MCF 10A (cell line): ENCODE results near the gene CAND2. TPM values are rescaled to one million over a fixed set of nuclear protein-coding genes. Genes with fewer than 3 reads are reported as not detected.

Source experiments
- BruUV-seq: library from RNA; stranded (reverse); fragments of 400-500 nt; replicated peaks from 2 replicates; lab custom pipeline; 2021; lab: Mats Ljungman, UMichigan
- CTCF ChIA-PET: fragments of 300-600 bp; sonication (Branson Sonifier 250); formaldehyde crosslinking; extraction: SDS; loops from one replicate; lab custom pipeline; 2021; ENCODE audit warnings: antibody characterized with exemption, inconsistent platforms; lab: Yijun Ruan, JAX
- POLR2A ChIA-PET: fragments of 300-600, 350-650 bp; sonication (Branson Sonifier 250); formaldehyde crosslinking; extraction: SDS; loops from one replicate; lab custom pipeline; 2020; ENCODE audit warnings: antibody characterized with exemption, inconsistent platforms; lab: Yijun Ruan, JAX
- DNase-seq: peaks from one replicate; pipeline ENCODE4 v3.0.0-alpha.2; 2018; ENCODE audit not compliant: unreplicated experiment
- H3K27ac Mint-ChIP-seq: one replicate; pipeline ENCODE4 v1.8.0; 2022; ENCODE audit warnings: mild to moderate bottlenecking, low read depth, mixed read lengths; ENCODE audit not compliant: unreplicated experiment
- H3K27me3 Mint-ChIP-seq: one replicate; pipeline ENCODE4 v1.8.0; 2022; ENCODE audit warnings: mixed read lengths; ENCODE audit not compliant: insufficient read depth, unreplicated experiment
- H3K36me3 Mint-ChIP-seq: one replicate; pipeline ENCODE4 v1.8.0; 2022; ENCODE audit warnings: mild to moderate bottlenecking, moderate library complexity, mixed read lengths; ENCODE audit not compliant: insufficient read depth, unreplicated experiment
- H3K4me1 Mint-ChIP-seq: one replicate; pipeline ENCODE4 v1.8.0; 2022; ENCODE audit warnings: mixed read lengths; ENCODE audit not compliant: insufficient read depth, unreplicated experiment
- H3K4me3 Mint-ChIP-seq: one replicate; pipeline ENCODE4 v1.8.0; 2022; ENCODE audit warnings: mild to moderate bottlenecking, moderate library complexity, mixed read lengths; ENCODE audit not compliant: unreplicated experiment
- H3K9me3 Mint-ChIP-seq: one replicate; pipeline ENCODE4 v1.8.0; 2022; ENCODE audit warnings: mixed read lengths; ENCODE audit not compliant: unreplicated experiment
- intact Hi-C: fragments of 100-400 bp; cut with micrococcal nuclease; formaldehyde crosslinking; loops from 2 replicates; pipeline ENCODE4 v1.14.1; 2022
- total RNA-seq: library from RNA; stranded (reverse); gene quantifications from 2 replicates; pipeline ENCODE4 v1.2.3, GENCODE V29; 2022
- TF ChIP-seq, protein P1 (sequence below): fragments of 200-600 bp; IDR thresholded peaks from one replicate; pipeline ENCODE4 v1.8.0; 2022; ENCODE audit warnings: antibody characterized with exemption, mild to moderate bottlenecking; ENCODE audit not compliant: unreplicated experiment

CAND2 gene
- total RNA-seq, 1 experiment from 2014 or later, result not detected

GRCh38 chr3:12831301-12831866, 34.9 kb downstream of the CAND2 start:
- Mint-ChIP-seq H3K4me3 (no peak overlapping the region), H3K9me3 (no peaks in the 10 kb centered on the region), H3K27ac (no peak overlapping the region), H3K36me3 (peaks cover 52% of the 10 kb centered on the region), H3K4me1 (no peaks in the 10 kb centered on the region), H3K27me3 (no peaks in the 10 kb centered on the region)
- ChIA-PET CTCF (interaction anchor here (0.7 to 5.9 kb wide), 6 partner anchors 10 to 152 kb away, joined by 3 to 38 read pairs (median 3); partner anchors contain the start of genes RPL32 and TMEM40), POLR2A (interaction anchor here (1.2 to 4.8 kb wide), 3 partner anchors 9 to 72 kb away, joined by 3 to 39 read pairs (median 9); partner anchors contain the start of genes RPL32 and TMEM40)
- BruUV-seq, result no TSS peak
- DNase-seq, result peak; percentile 13
- intact Hi-C loops, result no loop called here
- TF ChIP-seq, protein P1, sequence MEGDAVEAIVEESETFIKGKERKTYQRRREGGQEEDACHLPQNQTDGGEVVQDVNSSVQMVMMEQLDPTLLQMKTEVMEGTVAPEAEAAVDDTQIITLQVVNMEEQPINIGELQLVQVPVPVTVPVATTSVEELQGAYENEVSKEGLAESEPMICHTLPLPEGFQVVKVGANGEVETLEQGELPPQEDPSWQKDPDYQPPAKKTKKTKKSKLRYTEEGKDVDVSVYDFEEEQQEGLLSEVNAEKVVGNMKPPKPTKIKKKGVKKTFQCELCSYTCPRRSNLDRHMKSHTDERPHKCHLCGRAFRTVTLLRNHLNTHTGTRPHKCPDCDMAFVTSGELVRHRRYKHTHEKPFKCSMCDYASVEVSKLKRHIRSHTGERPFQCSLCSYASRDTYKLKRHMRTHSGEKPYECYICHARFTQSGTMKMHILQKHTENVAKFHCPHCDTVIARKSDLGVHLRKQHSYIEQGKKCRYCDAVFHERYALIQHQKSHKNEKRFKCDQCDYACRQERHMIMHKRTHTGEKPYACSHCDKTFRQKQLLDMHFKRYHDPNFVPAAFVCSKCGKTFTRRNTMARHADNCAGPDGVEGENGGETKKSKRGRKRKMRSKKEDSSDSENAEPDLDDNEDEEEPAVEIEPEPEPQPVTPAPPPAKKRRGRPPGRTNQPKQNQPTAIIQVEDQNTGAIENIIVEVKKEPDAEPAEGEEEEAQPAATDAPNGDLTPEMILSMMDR, result no peak

GRCh38 chr3:12832350-12833221, 36.1 kb downstream of the CAND2 start:
- intact Hi-C loops, result no loop called here
- Mint-ChIP-seq H3K27me3 (no peaks in the 10 kb centered on the region), H3K4me3 (no peak overlapping the region), H3K9me3 (no peaks in the 10 kb centered on the region), H3K36me3 (peaks cover 64% of the 10 kb centered on the region), H3K27ac (peak overlapping the region; percentile 25), H3K4me1 (peaks cover 9% of the 10 kb centered on the region)
- CTCF ChIA-PET, result interaction anchor here (0.6 to 5.9 kb wide), 6 partner anchors 9 to 218 kb away, joined by 3 to 38 read pairs (median 3); partner anchors contain the start of gene RPL32
- BruUV-seq, result no TSS peak
- TF ChIP-seq, protein P1, result no peak
- no peak for DNase-seq
- POLR2A ChIA-PET, result interaction anchor here (0.6 to 4.8 kb wide), 7 partner anchors 8 to 242 kb away, joined by 3 to 39 read pairs (median 3); partner anchors contain the start of gene RPL32

DNA sequence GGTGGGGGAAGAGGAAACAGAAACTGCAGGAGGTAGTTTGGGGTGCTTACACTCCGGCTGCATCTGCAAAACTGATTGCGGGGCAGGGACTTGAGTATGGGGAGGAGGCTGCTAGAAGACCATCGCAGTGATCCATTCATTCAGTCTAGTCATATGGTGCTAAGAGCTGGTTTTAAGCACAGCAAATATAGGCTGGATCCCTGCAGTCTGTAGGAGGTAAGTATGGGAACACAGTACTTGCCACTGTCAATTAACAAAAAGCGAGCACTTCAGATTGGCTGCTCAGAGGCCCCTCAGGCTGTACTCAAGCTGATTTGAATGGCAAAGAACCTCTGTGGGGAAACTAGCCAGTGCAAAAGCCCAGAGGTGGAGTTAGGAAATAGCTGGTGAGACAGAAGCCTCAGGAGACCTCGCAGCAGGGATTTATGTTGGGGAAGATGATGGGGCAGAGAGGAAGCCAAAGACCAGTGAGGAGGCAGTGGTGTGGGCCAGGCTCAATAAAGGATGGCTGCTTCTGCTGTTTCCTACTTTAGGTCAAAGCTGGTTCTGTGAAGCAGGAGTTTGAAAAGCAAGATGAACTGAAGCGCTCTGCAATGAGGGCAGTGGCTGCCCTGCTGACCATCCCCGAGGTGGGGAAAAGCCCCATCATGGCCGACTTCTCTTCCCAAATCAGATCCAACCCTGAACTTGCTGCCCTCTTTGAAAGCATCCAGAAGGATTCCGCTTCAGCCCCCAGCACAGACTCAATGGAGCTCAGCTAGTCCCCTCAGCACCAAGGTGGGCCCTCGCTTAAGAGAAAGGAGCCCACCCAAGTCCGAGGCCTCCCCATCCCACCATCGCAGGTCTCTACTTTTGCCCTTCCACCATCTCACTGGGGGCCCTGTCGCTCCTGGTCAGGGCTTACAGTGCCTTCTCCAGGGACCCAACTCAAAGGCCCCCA, 37.0 kb downstream of the CAND2 start:
- ChIA-PET POLR2A (interaction anchor here (0.6 to 4.8 kb wide), 7 partner anchors 7 to 243 kb away, joined by 3 to 39 read pairs (median 3); partner anchors contain the start of gene RPL32), CTCF (interaction anchor here (0.6 to 5.9 kb wide), 4 partner anchors 8 to 112 kb away, joined by 3 to 38 read pairs (median 4); partner anchors contain the start of gene RPL32)
- intact Hi-C loops, result no loop called here
- Mint-ChIP-seq H3K9me3 (no peaks in the 10 kb centered on the region), H3K4me3 (no peak overlapping the region), H3K27ac (peak overlapping the region; percentile 70), H3K4me1 (peaks cover 18% of the 10 kb centered on the region), H3K36me3 (peaks cover 73% of the 10 kb centered on the region), H3K27me3 (no peaks in the 10 kb centered on the region)
- no peak for DNase-seq
- TF ChIP-seq, protein P1, result no peak
- BruUV-seq, result no TSS peak
